Ishikawa (cell line): Measurements from ENCODE around the gene CBLB.

Experiments used
- CEBPB ChIP-seq: IDR thresholded peaks from 2 replicates; pipeline ENCODE4 v1.6.1; 2012
- CREB1 ChIP-seq: IDR thresholded peaks from 2 replicates; pipeline ENCODE4 v1.6.1; 2012; ENCODE audit warnings: low read depth
- EGR1 ChIP-seq: IDR thresholded peaks from 2 replicates; pipeline ENCODE4 v1.6.1; 2012
- EP300 ChIP-seq: IDR thresholded peaks from 2 replicates; pipeline ENCODE4 v1.6.1; 2012; ENCODE audit warnings: borderline replicate concordance
- FOXM1 ChIP-seq: IDR thresholded peaks from 2 replicates; pipeline ENCODE4 v1.6.1; 2012; ENCODE audit warnings: low read depth, borderline replicate concordance
- MAX ChIP-seq: IDR thresholded peaks from 2 replicates; pipeline ENCODE4 v1.6.1; 2012
- NFIC ChIP-seq: IDR thresholded peaks from 2 replicates; pipeline ENCODE4 v1.6.1; 2012
- RAD21 ChIP-seq: IDR thresholded peaks from 2 replicates; pipeline ENCODE4 v1.6.1; 2012; ENCODE audit warnings: low read depth
- REST ChIP-seq: IDR thresholded peaks from 2 replicates; pipeline ENCODE4 v1.6.1; 2012; ENCODE audit warnings: low read depth, mild to moderate bottlenecking
- TAF1 ChIP-seq: IDR thresholded peaks from 2 replicates; pipeline ENCODE4 v1.6.1; 2012; ENCODE audit warnings: low read depth, mild to moderate bottlenecking
- TCF12 ChIP-seq: IDR thresholded peaks from 2 replicates; pipeline ENCODE4 v1.6.1; 2012; ENCODE audit warnings: low read depth
- USF1 ChIP-seq: IDR thresholded peaks from 2 replicates; pipeline ENCODE4 v1.6.1; 2012
- YY1 ChIP-seq: IDR thresholded peaks from 2 replicates; pipeline ENCODE4 v1.6.1; 2012; ENCODE audit warnings: low read depth
- ZBTB7A ChIP-seq: IDR thresholded peaks from 2 replicates; pipeline ENCODE4 v1.6.1; 2012; ENCODE audit warnings: low read depth

- TF ChIP-seq REST (no peak), TCF12 (no peak), EP300 (no peak), USF1 (no peak), MAX (no peak), FOXM1 (no peak), RAD21 (no peak), YY1 (no peak), TAF1 (no peak), CREB1 (no peak), EGR1 (no peak), CEBPB (no peak), ZBTB7A (no peak), NFIC (no peak)
Observed at GRCh38 chr3:105763659-105764036, 105.2 kb downstream of the CBLB start.
